Activated CD4-positive, alpha-beta T cell treated with anti-CD3 and anti-CD28 coated beads, Interleukin-2, amount 10 ng/mL, durations not matched to agents 7 days and 5 days (primary cell): ENCODE measurements around the gene OR2L8. TPM values are rescaled to one million over a fixed set of nuclear protein-coding genes. Genes with fewer than 3 reads are reported as not detected.

ENCODE experiments used
- CTCF ChIA-PET: fragments of 350-600 bp; sonication (Branson Sonifier 250); formaldehyde crosslinking; loops from one replicate; lab custom pipeline; 2021; ENCODE audit warnings: antibody characterized with exemption; lab: Charles Lee
- POLR2A ChIA-PET: fragments of 350-600 bp; sonication (Branson Sonifier 250); formaldehyde crosslinking; loops from one replicate; lab custom pipeline; 2021; ENCODE audit warnings: antibody characterized with exemption; lab: Charles Lee
- DNase-seq: peaks from one replicate; pipeline ENCODE4 v3.0.0-alpha.2; 2020
- H3K27ac Mint-ChIP-seq: one replicate; pipeline ENCODE4 v1.8.0; 2021; ENCODE audit warnings: mild to moderate bottlenecking, moderate library complexity, mixed read lengths
- H3K27me3 Mint-ChIP-seq: one replicate; pipeline ENCODE4 v1.8.0; 2021; ENCODE audit warnings: mixed read lengths
- H3K36me3 Mint-ChIP-seq: one replicate; pipeline ENCODE4 v1.8.0; 2021; ENCODE audit warnings: low read depth, mixed read lengths
- H3K4me1 Mint-ChIP-seq: one replicate; pipeline ENCODE4 v1.8.0; 2021; ENCODE audit warnings: mixed read lengths
- H3K4me3 Mint-ChIP-seq: one replicate; pipeline ENCODE4 v1.8.0; 2021; ENCODE audit warnings: mild to moderate bottlenecking, moderate library complexity, mixed read lengths
- H3K9me3 Mint-ChIP-seq: one replicate; pipeline ENCODE4 v1.8.0; 2021; ENCODE audit warnings: mixed read lengths
- total RNA-seq, 2 experiments: library from RNA; stranded (reverse); gene quantifications; one replicate each; pipeline ENCODE4 v1.2.3, GENCODE V29; 2021

OR2L8 gene, protein sequence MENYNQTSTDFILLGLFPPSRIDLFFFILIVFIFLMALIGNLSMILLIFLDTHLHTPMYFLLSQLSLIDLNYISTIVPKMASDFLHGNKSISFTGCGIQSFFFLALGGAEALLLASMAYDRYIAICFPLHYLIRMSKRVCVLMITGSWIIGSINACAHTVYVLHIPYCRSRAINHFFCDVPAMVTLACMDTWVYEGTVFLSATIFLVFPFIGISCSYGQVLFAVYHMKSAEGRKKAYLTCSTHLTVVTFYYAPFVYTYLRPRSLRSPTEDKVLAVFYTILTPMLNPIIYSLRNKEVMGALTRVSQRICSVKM
- under 1 TPM in 1 of 2 experiments, not detected in 1; 0.29 TPM for total RNA-seq

DNA sequence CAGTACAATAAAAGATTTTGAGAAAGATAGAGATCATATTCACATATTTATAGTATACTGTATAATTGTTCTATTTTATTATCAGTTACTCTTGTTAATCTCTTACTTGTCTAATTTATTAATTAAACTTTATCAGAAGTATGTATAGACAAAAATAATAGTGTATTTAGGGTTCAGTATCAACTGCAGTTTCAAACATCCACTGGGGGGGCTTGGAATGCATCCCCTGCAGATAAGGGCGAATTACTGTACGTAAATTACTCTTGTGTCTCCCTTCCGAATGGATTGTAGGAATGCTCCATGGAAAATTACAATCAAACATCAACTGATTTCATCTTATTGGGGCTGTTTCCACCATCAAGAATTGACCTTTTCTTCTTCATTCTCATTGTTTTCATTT, at the start of gene OR2L8:
Gene OR2L8, plus strand, starts transcription at position 301 of the 400 bp plus-strand sequence. Its CDS starts 0 bp downstream, at position 301.
- H3K27me3 Mint-ChIP-seq: no peaks in the 10 kb centered on the region
- DNase-seq: no peak
- H3K4me3 Mint-ChIP-seq: no peak within 1 kb of the TSS
- ChIA-PET POLR2A (no interaction called here), CTCF (no interaction called here)
- no peaks in the 10 kb centered on the region for H3K36me3 Mint-ChIP-seq
- H3K27ac Mint-ChIP-seq: no peak within 1 kb of the TSS
- no peaks in the 10 kb centered on the region for H3K4me1 Mint-ChIP-seq
- no peaks in the 10 kb centered on the region for H3K9me3 Mint-ChIP-seq

DNA sequence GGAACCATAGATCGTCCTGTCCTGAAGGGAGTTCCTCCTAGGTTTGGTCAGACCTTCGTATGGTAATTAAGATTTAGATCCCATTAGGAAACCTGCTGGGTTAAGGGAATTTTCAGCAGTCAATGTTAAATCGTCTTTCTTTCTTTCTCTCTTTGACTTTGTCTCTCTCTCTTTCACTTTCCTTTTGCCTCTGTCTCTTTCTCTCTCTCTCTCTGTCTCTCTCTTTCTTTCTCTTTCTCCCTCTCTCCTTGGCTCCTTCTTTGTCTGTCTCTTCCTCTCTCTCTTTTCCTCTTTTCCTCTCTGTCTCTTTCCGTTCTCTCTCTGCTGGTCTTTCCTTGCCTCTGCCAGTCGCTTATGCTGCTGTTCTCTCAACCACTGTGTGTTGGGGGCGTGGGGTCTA, 44.5 kb upstream of the OR2L8 start:
- DNase-seq: no peak
- Mint-ChIP-seq H3K4me3 (no peak overlapping the region), H3K27me3 (no peaks in the 10 kb centered on the region), H3K4me1 (peaks cover 38% of the 10 kb centered on the region), H3K36me3 (peaks cover 5% of the 10 kb centered on the region), H3K9me3 (peaks cover 11% of the 10 kb centered on the region), H3K27ac (no peak overlapping the region)
- ChIA-PET CTCF (no interaction called here), POLR2A (no interaction called here)

DNA sequence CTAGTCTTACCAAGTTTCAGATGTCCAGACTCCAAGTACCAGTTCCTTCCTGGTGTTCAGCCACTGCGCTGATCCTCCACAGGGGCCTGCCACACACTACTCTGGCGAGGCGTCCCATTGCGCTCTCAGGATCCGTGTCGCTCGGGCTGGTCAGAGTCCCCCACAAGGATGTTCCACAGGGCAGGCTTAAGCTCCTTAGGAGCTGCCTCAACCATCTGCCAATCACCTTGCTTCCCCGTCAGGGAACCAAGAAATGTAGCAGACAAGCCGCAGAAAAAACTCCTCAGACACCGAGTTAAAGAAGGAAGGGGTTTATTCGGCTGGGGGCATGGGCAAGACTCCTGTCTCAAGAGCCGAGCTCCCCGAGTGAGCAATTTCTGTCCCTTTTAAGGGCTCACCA, 43.5 kb upstream of the OR2L8 start:
- Mint-ChIP-seq H3K27me3 (no peaks in the 10 kb centered on the region), H3K9me3 (peaks cover 11% of the 10 kb centered on the region), H3K36me3 (peaks cover 5% of the 10 kb centered on the region), H3K4me3 (no peak overlapping the region), H3K27ac (peak overlapping the region; percentile 52), H3K4me1 (peaks cover 38% of the 10 kb centered on the region)
- no peak for DNase-seq
- CTCF ChIA-PET: no interaction called here
- POLR2A ChIA-PET: interaction anchor here (0.6 kb wide), 1 partner anchor 48 kb away, joined by 3 read pairs; the partner anchor contains the start of gene TRIM58

DNA sequence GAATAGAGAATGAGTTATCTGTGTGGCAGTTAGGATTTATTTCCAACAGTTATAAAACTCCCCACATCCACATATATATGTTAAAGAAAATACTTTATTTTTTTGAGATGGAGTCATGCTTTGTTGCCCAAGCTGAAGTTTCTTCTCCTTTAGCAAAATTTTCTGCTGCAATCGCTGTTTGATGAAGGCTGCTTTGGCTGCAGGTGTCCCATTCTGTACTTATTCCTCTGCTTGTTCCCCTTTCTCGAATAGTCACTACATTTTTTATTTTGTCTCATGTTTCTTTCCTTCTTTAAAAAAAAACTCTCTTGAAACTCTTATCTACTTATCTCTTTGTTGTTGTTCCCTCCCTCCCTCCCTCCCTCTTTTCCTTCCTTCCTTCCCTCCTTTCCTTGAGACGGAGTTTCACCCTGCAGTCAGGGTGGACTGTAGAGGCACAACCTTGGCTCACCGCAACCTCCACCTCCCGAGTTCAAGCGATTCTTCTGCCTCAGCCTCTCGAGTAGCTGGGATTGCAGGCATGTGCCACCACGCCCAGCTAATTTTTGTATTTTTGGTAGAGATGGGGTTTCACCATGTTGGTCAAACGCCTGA, 42.7 kb upstream of the OR2L8 start:
- H3K4me1 Mint-ChIP-seq: peaks cover 38% of the 10 kb centered on the region
- H3K27ac Mint-ChIP-seq: peak overlapping the region; percentile 91
- peak overlapping the region; percentile 69 for H3K4me3 Mint-ChIP-seq
- POLR2A ChIA-PET: interaction anchor here (0.6 kb wide), 1 partner anchor 49 kb away, joined by 3 read pairs; the partner anchor contains the start of gene TRIM58
- DNase-seq: no peak
- CTCF ChIA-PET: no interaction called here
- peaks cover 11% of the 10 kb centered on the region for H3K9me3 Mint-ChIP-seq
- peaks cover 5% of the 10 kb centered on the region for H3K36me3 Mint-ChIP-seq
- no peaks in the 10 kb centered on the region for H3K27me3 Mint-ChIP-seq

DNA sequence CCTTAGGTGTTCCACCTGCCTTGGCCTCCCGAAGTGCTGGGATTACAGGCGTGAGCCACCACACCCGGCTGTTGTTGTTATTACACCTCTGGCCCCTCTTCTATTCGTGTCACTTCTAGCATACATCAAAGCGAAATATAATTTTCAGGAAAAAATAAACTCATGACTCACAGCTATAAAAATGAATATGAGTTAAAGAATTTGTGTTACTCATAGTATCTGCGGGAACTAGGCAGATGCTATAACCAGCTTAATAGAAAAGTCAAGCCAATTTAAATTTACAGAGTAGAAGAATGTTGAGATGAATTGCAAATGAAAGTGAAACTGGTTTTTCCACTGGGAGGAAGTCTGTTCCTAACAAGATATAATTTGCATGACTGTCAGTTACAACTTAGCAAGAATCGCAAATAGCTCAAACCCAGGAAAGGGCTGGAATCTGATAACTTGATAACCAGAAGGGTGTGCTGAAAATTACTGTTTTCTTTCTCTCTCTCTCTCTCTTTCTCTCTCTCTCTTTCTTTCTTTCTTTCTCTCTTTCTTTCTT, 42.1 kb upstream of the OR2L8 start:
- H3K4me1 Mint-ChIP-seq: peaks cover 38% of the 10 kb centered on the region
- CTCF ChIA-PET: no interaction called here
- DNase-seq: no peak
- H3K9me3 Mint-ChIP-seq: peaks cover 11% of the 10 kb centered on the region
- no peaks in the 10 kb centered on the region for H3K27me3 Mint-ChIP-seq
- H3K36me3 Mint-ChIP-seq: peaks cover 5% of the 10 kb centered on the region
- H3K4me3 Mint-ChIP-seq: peak overlapping the region; percentile 69
- peak overlapping the region; percentile 91 for H3K27ac Mint-ChIP-seq
- POLR2A ChIA-PET: no interaction called here

DNA sequence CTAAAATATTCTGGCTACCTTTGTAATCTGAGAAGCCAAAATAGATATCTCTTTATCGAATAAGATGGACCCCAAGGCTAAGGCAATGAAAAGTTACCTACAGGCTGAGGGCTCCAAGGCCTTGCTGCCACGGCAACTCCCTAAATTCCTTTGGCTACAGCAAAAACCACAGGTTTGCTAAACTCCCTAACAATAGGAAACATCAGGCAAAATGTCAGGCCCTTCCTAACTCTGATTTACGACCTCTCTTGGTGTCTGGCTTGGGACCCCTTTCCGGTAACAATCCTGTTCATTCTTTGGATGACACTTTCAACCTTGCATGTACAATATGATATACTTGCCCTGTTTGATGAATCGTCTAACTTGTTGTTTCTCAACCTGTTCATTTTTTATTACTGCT, 39.9 kb upstream of the OR2L8 start:
- H3K27me3 Mint-ChIP-seq: no peaks in the 10 kb centered on the region
- CTCF ChIA-PET: no interaction called here
- no peak overlapping the region for H3K4me3 Mint-ChIP-seq
- peaks cover 6% of the 10 kb centered on the region for H3K9me3 Mint-ChIP-seq
- H3K4me1 Mint-ChIP-seq: peaks cover 38% of the 10 kb centered on the region
- no peak for DNase-seq
- peaks cover 5% of the 10 kb centered on the region for H3K36me3 Mint-ChIP-seq
- no peak overlapping the region for H3K27ac Mint-ChIP-seq
- POLR2A ChIA-PET: no interaction called here

DNA sequence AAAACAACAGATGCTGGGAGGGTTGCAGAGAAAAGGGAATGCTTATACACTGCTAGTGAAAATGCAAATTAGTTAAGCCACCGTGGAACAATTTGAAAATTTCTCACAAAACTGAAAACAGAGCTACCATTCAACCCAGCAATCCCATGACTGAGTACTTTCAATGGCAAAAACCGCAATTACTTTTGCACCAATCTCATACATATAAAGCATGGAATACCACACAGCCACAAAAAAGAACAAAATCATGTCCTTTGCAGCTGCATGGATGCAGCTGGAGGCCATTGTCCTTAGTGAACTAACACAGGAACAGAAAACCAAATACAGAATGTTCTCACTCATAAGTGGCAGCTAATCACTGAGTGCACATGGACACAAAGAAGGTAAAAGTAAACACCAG, 34.9 kb upstream of the OR2L8 start:
- H3K36me3 Mint-ChIP-seq: no peaks in the 10 kb centered on the region
- DNase-seq: no peak
- CTCF ChIA-PET: no interaction called here

DNA sequence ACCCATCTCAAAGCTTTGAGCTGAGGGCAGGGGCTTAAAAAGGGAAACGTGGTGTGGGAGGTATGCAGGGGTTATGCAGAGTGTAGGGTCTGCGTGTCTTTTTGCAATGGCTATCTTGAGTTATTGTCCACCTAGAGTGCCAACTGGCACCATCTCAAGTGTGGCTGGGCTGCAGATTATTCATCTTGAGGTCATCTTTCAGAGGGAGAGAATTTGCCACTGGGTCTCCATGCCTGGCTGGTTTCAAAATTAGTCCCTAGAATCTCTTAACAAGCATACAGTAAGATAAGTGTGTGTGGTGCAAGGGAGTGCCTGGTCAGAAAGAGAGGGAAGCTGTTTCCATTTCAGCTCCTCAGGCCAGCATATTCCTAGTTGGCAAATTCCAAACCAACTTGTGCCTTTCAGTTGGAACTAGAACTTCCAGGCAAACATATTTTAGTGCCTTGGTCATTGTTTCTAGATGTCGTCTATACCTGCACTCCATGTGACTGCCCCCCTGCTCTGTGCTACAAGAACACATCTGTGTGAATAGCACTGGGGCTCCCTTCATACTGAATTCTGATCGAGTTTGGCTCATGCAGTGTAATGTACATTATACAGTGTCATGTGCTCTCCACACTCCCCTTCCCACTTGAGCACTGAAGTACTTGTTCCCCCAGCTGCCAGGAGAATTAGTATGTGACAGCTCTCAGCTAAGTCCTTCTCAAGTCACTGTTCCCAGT, 33.6 kb upstream of the OR2L8 start:
- no peak for DNase-seq
- H3K9me3 Mint-ChIP-seq: no peaks in the 10 kb centered on the region
- H3K4me3 Mint-ChIP-seq: no peak overlapping the region
- ChIA-PET POLR2A (no interaction called here), CTCF (no interaction called here)
- H3K36me3 Mint-ChIP-seq: no peaks in the 10 kb centered on the region
- no peaks in the 10 kb centered on the region for H3K27me3 Mint-ChIP-seq
- H3K4me1 Mint-ChIP-seq: no peaks in the 10 kb centered on the region
- no peak overlapping the region for H3K27ac Mint-ChIP-seq

More for the DNA sequence above, 34.9 kb upstream of the OR2L8 start:
- no peaks in the 10 kb centered on the region for H3K9me3 Mint-ChIP-seq
- H3K4me1 Mint-ChIP-seq: no peaks in the 10 kb centered on the region
- POLR2A ChIA-PET: no interaction called here
- no peaks in the 10 kb centered on the region for H3K27me3 Mint-ChIP-seq
- no peak overlapping the region for H3K4me3 Mint-ChIP-seq
- H3K27ac Mint-ChIP-seq: no peak overlapping the region

DNA sequence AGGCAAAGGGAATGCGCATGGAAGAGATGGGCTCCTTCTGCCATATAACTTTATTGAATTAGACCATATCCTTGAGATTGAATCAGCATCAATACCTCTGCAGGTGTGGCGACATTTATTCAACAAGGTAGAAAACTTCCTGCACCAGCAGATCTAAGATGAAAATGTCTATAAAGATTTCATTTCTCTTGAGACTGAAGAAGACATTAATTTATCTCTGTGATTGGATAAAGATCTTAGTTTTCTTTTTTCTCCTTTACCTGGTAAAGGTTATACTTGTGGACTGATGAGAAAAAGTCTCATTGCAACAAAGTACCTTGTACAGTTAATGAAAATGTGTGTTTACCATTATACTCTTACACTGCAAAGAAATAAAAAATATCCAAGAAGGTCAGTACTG, 28.7 kb upstream of the OR2L8 start, which contains the start of gene OR2T8:
Gene OR2T8, plus strand, starts transcription at position 301 of the 400 bp plus-strand sequence. CDS start 766 bp downstream, outside the sequence.
- ChIA-PET POLR2A (no interaction called here), CTCF (no interaction called here)
- H3K4me1 Mint-ChIP-seq: no peaks in the 10 kb centered on the region
- H3K27ac Mint-ChIP-seq: no peak within 1 kb of the TSS
- H3K27me3 Mint-ChIP-seq: no peaks in the 10 kb centered on the region
- H3K9me3 Mint-ChIP-seq: no peaks in the 10 kb centered on the region
- H3K4me3 Mint-ChIP-seq: no peak within 1 kb of the TSS
- H3K36me3 Mint-ChIP-seq: no peaks in the 10 kb centered on the region
- DNase-seq: no peak

DNA sequence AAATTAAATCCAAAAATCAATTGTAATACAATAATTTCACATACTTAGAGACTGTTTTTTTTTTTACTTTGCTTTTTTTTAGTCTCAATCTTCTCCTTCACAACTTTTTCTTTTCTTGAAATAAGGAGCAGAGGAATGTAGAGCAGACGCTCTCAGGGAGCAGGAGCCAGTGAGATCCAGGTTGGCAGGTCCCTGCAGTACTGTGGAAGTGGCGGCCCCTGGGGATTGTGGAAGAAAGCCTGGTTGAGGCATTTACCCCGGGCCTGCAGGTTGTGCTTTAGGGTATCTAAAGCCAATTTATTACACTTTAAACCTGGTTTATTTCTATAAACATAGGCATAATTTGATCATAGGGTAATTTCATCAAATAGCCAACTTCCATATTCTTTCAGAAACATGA, 24.7 kb upstream of the OR2L8 start:
- Mint-ChIP-seq H3K36me3 (no peaks in the 10 kb centered on the region), H3K27me3 (no peaks in the 10 kb centered on the region), H3K9me3 (no peaks in the 10 kb centered on the region), H3K27ac (no peak overlapping the region), H3K4me1 (no peaks in the 10 kb centered on the region), H3K4me3 (no peak overlapping the region)
- no peak for DNase-seq
- ChIA-PET CTCF (no interaction called here), POLR2A (no interaction called here)

DNA sequence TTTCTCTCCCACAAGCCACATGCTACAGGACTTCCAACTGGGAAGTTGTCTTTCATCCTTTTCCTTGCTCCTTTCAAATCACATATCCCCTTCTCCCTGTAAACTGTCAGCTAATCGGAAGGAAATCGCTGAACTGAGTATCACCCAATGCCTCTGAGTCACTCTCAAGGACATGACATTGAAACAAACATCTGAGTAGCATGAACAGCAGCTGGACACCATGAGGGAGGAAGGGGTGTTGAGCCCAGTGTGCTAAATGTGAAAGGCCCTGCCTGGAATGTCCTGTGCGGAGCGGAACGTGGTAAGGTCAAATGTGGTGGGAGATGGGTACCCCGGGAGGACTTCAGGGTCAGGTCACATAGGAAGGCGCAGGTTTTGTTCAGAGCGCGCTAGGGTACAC, 23.8 kb upstream of the OR2L8 start, which contains the start of gene OR2AJ1:
Gene OR2AJ1, plus strand, starts transcription at position 22 of the 400 bp plus-strand sequence. CDS start 8,880 bp downstream, outside the sequence.
- ChIA-PET CTCF (no interaction called here), POLR2A (no interaction called here)
- Mint-ChIP-seq H3K4me1 (no peaks in the 10 kb centered on the region), H3K4me3 (no peak within 1 kb of the TSS), H3K27ac (no peak within 1 kb of the TSS), H3K9me3 (no peaks in the 10 kb centered on the region), H3K36me3 (no peaks in the 10 kb centered on the region), H3K27me3 (no peaks in the 10 kb centered on the region)
- DNase-seq: no peak

DNA sequence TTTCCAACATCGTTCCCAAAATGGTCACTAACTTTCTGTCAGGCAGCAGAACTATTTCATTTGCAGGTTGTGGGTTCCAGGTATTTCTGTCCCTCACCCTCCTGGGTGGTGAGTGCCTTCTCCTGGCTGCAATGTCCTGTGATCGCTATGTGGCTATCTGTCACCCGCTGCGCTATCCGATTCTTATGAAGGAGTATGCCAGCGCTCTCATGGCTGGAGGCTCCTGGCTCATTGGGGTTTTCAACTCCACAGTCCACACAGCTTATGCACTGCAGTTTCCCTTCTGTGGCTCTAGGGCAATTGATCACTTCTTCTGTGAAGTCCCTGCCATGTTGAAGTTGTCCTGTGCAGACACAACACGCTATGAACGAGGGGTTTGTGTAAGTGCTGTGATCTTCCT, 14.7 kb upstream of the OR2L8 start:
- POLR2A ChIA-PET: no interaction called here
- H3K36me3 Mint-ChIP-seq: no peaks in the 10 kb centered on the region

DNA sequence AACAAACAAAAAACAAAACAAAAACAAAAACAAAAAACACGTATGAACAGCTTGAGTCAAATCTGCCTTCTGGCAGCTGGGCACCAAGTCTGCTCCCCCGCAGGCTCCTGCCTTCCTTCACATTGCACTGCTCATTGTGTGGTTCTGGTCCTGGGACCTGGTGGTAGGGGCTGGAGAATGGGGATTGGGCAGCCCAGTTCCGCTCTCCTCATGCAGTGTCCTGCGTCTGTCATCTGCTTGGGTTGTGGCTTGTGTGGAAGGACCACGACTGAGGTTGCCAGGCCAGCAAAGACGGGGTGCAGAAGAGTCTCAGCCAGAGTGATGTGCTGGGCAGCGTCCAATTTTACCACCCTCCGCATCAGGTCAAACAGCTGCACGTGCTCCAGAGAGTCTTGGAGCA, 12.9 kb upstream of the OR2L8 start:
- H3K36me3 Mint-ChIP-seq: no peaks in the 10 kb centered on the region
- H3K9me3 Mint-ChIP-seq: no peaks in the 10 kb centered on the region
- no peak overlapping the region for H3K27ac Mint-ChIP-seq
- no peak overlapping the region for H3K4me3 Mint-ChIP-seq
- ChIA-PET CTCF (no interaction called here), POLR2A (no interaction called here)
- peaks cover 5% of the 10 kb centered on the region for H3K4me1 Mint-ChIP-seq
- H3K27me3 Mint-ChIP-seq: no peaks in the 10 kb centered on the region
- no peak for DNase-seq

More for the DNA sequence above, 14.7 kb upstream of the OR2L8 start:
- Mint-ChIP-seq H3K27me3 (no peaks in the 10 kb centered on the region), H3K9me3 (no peaks in the 10 kb centered on the region), H3K4me3 (no peak overlapping the region), H3K27ac (no peak overlapping the region), H3K4me1 (peaks cover 5% of the 10 kb centered on the region)
- CTCF ChIA-PET: no interaction called here
- DNase-seq: no peak
